GM10266 (cell line): ENCODE results near the gene CNDP1.

Source experiments
- DNase-seq: peaks from one replicate; pipeline ENCODE4 v3.0.0; 2012; ENCODE audit errors: extremely low spot score
- CTCF ChIP-seq: IDR thresholded peaks from 2 replicates; pipeline ENCODE4 v1.5.1; 2012; ENCODE audit warnings: mild to moderate bottlenecking, low read depth; ENCODE audit not compliant: control insufficient read depth, insufficient read depth; ENCODE audit errors: missing control alignments

CNDP1 gene

GRCh38 chr18:74589021-74589420 is 54.7 kb downstream of the CNDP1 start:
- TF ChIP-seq CTCF = no peak
- DNase-seq = no peak

- no peak for DNase-seq
- TF ChIP-seq CTCF = no peak
Measured at GRCh38 chr18:74589811-74590210, 55.5 kb downstream of the CNDP1 start.

- no peak for TF ChIP-seq CTCF
- no peak for DNase-seq
Measured at GRCh38 chr18:74590671-74591070, 56.4 kb downstream of the CNDP1 start.

GRCh38 chr18:74595431-74595830 is 61.1 kb downstream of the CNDP1 start:
- DNase-seq = no peak
- no peak for TF ChIP-seq CTCF

- peak; percentile 66 for DNase-seq
- TF ChIP-seq CTCF = no peak
Measured at GRCh38 chr18:74597034-74597661, 62.8 kb downstream of the CNDP1 start.

GRCh38 chr18:74597662-74598349 is 63.5 kb downstream of the CNDP1 start, which contains the start of gene ZNF407:
ZNF407 (plus strand) TSS chr18:74597870; CDS start chr18:74631020, 33,150 bp downstream.
- peak; percentile 87 for DNase-seq
- no peak for TF ChIP-seq CTCF

- DNase-seq = peak; percentile 56
- TF ChIP-seq CTCF = peak; percentile 9
Measured at GRCh38 chr18:74598350-74599001, 64.2 kb downstream of the CNDP1 start.
